Stimulated activated CD8-positive, alpha-beta memory T cell treated with anti-CD3 and anti-CD28 coated beads, Interleukin-7, amount 100 ng/mL, for 24 hours (primary cell): Measurements from ENCODE around the gene C19orf81.

Source experiments
- DNase-seq: peaks from one replicate; pipeline ENCODE4 v3.0.0-alpha.2; 2020; ENCODE audit warnings: low read depth

The C19orf81 gene

DNA sequence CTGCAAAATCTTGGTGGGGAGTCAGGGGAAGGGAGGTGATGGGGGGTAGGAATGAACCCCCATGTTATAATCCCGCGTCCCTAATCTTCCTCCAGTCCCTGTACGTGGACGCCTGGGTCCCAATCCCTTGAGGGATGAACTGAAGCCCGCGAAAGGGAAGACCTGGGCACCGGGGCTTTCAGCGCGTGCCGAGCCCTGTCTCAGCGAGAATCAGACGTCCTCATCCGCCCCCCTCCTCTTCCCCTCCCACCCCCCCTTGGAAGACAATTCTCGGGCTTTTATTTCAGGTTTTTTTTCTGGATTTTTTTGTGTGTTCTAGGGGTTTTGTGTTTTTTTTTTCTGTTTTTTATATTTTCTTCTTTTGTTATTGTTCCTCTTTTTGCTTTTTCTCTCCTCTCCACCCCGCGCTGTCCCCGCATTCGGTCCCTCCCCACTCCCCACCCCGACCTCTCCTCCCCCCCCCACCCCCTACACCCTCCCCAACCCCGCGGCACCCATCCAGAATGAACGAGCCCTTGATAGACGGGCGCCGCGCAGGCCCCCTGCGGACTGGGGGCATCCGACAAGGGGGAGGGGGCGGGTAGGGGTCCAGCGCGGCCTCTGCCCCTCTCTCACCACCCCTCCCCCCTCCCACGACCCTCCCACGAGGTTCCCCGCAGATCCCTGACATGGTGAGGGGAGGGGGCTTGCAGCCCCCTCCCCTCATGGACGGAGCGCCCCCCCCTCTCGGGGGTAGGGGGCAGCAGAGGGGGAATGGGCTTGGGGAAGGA, 10.3 kb downstream of the C19orf81 start:
- no peak for DNase-seq

DNA sequence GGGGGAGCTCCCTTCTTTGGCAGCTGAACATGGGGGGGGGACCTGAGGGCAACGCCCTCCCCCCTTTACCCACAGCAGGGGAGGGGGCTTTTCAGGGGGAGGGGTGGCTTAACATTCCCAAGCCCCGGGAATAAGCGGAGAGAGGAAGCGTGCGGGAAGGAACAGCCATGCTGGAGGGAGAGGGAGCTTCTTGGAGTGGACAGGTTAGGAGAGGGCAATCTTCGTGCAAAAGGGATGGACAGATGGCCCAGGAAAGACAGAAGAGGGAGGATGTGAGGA, 10.8 kb downstream of the C19orf81 start:
- no peak for DNase-seq

DNA sequence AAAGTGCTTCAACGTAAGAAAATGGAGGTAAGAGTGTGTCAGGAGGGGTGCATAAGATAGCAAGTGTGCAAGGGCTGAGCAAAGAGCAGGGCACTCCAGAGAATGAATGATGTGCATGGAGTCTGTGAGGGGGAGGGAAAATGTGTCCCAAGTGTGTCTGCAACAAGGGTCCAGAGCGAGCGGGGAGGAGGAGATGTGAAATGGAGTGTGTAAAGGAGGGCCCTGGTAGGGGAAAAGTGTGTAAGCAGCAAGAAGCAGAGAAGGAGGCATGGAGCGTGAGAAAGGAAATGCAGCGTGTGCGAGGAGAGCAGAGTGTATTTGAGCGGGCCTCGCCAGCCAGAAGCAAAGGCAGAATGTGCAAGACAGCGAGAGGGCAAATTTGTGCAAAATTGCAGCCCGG, 11.8 kb downstream of the C19orf81 start:
- DNase-seq, result no peak

DNA sequence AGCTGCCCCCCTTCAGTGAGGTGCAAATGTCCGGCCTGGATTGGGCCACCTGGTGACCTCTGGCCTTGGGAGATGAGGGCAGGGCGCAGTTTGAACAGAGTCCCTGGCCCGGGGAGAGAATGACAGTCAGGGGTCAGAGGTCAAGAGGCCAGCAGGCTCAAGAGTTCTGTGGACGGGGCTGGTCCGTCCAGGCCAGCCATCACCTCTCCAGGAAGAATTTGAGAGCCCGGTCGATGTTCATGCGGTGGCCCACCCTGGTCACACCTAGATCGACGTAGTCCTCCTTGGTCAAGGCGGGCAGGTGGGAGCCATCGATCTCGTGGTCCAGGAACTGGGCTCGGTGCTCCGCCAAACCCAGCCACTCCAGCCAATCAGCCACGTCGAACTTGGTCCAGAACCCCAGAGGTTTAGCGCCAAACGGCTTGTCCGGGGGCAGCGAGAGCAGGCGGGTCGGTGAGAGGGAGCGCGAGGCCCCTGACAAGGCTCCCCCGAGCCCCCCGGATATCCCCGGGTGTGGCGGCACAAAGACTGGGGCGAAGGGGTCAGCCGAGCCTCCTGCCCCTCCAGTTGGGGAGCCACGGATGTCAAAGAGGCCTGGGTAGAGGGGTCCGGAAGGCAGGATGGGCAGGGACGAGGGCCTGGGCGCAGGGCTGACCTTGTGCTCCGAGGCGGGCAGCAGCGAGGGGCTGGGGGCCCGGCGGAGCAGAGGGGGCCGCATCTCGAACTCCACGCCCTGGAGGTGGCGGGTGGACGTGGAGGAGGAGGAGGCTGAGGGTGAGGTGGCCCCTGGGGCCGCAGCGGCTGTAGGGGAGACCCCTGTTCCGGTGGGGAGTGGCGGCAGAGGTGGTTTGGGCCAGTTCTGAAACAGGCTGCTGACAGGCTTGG, 12.8 kb downstream of the C19orf81 start:
- no peak for DNase-seq

DNA sequence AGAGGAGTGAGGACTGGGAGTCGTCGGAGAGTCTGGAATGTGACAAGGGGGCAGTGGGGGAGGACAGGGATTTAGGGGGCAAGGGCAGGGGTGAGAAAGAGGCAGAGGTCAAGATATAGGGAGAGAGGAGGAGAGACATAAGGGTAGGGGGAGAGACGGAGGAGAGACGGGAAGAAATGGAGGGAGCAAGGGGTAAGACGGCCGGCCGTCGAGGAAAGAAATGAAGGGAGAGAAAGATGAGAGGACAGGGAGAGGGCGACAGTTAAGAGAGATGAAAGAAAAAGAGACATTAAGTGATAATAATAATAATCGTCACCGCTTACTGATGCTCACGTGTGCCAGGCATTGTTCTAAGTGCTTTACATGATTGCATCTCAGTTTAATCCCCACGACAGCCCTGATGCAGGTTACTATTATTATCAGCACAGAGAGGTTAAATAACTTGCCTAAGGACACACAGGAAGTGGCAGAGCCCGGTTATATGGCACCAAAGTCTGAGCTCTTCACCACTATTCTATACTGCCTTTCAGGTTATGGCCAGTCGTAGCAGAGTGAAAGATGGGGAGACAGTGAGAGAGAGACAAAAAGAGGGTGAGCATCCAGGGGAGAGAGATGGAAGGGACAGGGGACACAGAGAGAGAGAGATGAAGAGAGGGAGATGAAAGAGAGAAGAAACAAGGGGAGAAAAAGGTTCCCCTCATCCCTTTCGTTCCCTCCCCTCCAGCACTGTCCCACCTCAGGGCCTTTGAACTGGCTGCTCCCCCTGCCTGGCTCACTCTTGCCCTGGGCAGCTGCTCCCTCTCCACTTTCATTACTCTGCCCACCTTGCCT, 13.6 kb downstream of the C19orf81 start:
- no peak for DNase-seq

DNA sequence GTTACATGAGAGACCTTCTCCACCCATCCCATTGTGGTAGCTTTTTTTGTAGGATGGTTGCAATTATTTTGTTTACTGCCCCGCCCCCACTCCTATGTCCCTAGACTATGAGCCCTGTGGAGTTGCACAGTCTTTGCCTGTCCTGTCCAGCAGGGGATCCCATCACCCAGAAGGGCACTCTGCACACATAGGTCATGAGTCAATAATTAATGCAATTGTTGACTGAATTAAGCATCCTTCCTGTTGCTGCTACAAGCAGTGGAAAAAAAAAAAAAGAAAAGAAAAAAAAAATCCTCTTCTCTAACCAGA, 14.2 kb downstream of the C19orf81 start:
- no peak for DNase-seq

DNA sequence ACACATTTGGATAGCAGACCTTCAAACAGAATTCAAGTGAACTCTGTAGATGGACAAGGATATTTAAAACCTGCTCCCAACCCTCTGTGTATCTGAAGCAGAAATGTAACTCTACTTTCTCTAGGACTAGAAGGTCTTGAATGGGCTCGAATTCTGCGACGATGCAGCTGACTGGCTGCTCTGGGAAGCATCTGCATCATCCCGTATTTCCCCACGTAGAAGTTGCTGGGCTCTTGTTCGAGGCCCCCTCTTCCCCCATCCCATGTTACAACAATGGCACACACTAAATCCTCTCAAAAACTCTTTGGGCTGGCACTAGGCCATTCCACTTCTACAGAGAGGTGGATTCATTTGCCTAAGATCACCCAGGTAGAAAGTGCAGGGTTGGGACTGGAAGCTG, 15.0 kb downstream of the C19orf81 start:
- no peak for DNase-seq

DNA sequence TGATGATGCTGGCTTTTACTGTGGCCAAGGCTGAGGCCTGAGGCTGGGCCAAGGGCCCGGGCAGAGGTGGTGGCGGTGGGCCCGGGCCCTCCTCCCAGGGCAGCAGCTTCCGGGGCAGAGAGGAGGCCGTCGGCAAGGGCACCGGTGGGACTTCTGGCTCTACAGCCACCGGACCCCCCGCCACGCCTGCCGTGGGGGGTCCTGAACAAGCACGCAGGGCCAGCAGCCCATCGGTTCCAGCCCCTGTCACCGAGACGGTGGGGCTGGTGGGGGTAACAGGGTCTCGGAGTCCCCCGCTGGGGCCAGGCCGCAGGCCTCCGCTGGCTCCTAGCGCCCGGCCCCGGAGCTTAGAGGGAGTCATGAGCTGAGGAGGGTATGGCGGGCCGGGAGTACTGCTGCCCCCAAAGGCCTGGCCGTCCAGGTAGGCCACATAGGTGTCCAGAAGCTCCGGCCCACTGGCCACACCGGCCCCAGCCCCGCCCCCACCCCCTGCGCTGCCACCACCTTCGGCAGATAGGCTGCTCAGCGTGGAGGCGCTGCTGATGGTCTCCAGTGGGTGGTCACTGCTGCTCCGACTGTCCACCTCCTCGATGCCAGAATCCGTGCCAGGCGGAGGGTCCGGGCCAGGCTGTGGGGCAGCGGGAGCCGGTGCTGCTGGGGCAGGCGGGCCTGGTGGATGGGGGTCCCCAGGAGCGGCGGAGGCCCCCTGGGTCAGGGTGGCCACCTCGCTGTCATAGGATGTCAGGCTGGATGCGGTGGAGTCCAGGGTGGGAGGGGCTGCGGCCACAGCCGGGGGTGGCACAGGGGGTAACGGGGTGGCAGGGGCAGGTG, 17.3 kb downstream of the C19orf81 start:
- DNase-seq, result no peak

DNA sequence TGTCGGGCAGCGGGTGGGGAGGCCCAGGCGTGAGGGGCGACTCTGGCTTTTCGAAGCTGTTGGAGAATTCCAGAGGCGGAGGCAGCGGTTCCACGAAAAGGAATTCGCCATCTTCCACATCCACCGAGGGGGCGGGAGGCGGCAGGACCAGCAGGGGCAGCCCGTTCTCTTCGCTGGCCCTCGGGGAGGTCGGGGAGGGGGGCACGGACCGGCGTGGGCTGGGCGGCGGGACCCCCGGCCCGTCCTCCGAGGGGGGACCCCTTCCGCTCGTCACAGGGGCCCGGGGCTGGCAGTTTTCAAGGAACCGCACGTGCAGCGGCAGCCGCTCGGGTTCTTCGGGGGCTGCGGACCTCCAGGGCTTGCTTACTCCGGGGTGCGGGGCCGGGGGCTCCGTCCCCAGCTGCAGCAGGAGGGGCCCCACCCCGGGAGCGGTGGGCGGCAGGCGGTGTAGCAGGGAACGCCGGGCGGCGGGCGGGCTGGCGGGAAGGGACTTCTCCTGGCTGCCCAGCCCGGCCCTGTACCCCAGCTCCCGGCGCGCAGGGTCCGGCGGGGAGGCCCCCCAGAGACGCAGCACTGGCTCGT, 18.0 kb downstream of the C19orf81 start:
- no peak for DNase-seq

DNA sequence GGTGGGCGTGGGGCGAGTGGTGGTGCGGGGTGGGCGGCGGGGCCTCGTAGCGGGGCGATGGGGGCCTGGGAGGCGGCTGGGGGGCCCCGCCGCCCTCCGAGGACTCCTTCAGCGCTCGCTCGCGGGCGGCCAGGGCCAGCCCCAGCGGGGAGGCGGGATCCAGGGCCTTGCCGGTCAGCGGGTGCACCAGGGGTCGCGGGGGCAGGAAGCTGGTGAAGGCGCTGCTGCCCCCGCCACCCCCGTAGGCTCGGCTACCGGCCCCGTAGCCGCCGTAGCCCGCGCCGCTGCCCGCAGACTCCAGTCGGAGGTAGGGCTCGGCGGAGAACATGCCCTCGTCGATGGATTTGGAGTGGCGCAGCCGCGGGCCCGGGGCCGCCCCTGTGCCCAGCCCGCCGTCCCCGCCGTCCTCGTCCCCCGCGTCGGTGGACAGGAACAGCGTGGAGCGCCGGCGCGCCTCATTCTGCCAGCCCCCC, 18.6 kb downstream of the C19orf81 start:
- DNase-seq, result no peak

DNA sequence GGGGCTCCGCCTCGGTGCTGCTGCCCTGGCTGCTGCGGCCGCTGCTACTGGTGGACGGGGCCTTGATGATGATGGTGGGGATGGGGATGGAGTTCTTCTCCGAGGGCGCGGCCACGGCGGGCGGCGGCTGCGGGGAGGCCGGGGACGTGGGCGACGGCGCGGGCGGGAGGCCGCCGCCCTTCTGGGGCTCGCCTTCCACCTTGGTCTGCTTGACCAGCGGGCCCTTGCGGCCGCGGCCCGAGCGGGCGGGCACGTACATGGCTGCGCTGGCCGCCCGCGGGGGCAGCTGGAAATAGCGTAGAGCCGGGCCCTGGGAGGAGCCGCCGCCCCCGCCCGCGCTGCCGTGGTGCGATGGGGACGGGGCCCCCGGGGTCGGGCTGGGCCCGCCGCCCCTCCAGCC, 19.2 kb downstream of the C19orf81 start:
- DNase-seq, result no peak

DNA sequence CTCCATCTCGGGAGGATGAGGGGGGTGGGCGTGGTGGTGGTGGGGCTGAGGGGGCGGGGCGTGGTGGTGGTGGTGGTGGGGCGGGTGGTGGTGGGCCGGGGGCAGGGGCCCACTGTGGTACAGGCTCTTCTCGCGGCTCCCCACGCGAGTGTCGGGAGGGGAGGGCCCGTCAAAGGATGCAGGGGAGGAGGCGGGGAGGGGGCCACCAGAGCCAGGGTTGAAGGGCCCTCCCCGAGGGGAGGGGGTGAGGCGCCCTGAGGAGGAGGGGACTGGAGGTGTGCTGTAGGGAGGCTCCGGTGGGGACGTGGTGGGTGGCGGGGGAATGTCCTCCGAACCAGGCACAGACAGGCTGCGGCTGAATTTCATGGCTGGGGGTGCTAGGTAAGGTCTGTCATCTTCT, 19.6 kb downstream of the C19orf81 start:
- no peak for DNase-seq

DNA sequence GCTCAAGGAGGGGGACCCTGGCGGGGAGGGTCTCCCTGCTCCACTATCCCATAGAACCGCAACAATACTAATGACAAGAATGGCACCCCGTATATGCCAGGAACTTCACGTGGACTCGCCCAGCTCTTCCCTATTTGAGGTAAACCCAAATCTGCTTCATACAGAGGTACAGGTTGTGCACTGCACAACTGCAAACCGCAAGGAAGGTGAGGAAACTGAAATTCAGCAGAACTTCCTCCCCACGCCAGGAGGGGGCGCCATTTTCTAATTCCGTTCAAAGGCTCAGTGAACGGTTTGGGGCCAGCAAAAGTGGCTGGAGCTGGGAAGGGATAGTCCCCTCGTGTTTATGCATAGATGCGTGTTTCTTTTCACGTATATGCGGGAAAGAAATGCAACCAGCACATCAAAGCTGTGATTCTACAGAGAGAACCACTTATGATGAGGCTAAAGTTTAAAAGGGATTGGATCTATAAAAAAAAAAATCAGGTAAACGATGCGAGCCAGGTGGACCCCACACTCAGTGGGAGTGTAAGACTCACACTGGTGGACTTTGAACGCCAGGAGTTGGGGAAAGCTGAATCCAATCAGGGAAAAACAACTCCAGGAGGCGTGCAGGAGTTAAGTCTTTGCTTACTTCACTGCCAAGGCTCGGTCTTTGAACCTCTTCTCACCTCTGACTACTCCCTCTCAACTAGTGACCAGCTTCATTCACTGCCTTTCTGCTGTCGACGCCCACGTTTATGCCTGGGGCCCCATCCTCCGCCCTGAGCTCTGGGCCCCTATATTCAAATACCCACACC, 20.3 kb downstream of the C19orf81 start:
- no peak for DNase-seq

DNA sequence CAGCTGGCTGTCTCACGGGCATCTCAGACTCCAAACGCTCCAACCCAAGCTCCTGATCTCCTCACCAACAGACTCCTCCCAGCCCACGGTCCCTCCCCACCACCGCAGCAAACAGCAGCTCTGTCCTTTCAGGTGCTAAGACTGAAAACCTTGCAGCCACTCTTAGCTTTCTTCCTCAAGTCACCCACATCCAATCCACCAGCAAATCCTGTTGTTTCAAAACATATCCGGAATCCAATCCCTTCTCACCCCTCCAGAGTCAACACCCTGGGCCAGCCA, 20.8 kb downstream of the C19orf81 start:
- no peak for DNase-seq

DNA sequence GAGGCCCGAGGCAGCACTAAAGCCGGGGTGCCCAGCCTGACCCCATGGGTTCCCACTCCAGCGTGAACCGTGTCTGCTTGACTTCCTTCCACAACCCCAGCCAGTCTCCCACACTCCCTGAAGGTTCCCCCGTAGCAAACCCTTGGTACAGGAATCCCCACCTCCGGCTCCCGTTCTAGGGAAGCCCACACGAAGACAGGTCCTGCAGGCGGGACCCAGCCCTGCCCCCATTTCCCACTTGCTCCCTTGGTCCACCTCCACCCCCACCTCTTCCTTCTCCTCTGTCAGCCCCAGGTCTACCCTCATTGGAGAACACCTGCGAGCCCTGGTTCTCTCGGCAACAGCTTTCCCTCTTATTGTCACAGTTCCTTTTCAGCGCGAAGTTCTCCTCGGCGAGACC, 23.9 kb downstream of the C19orf81 start:
- no peak for DNase-seq

DNA sequence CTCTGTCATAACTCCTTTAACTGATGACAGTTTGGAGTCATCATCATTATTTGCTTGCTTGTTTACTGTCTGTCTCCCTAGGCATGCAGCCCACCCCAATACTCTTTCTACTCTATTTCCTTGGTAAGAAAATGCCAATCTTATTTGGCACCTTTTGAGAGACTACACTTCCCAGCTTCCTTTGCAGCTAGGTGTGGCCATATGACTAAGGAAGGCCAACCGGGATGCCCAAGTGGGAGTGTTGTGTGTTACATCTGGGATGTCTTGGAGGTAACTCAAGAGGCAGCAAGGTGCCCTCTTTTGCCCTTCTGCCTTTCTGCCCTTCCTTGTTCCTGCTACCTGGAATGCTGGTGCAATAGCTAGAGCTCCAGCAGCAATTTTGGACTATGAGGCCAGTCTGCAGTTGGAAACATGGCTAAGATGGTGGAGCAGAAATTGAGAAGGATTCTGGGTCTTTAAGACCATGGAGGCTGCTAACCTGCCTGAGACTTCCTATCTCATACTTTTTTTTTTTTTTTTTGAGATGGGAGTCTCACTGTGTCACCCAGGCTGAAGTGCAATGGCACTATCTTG, 27.5 kb downstream of the C19orf81 start:
- DNase-seq, result no peak

DNA sequence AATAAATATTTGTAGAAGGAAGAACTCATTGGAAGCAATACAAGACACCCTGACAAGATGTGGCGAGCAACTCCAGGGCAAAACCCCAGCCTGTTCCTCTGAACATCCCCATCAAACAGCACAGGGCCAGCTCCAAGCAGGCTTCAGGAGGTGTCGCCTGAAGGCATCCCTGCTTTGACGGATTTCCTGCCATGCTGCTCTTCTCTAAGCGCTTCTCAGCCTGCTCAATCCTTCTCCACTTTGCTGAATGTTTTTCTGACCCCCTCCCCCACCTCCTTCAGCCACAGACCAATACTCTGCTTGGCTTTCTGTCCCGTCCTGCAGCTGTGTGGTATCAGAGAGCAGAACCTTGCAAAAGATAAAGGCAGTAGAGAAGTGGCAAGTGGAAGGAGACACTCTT, 28.4 kb downstream of the C19orf81 start:
- no peak for DNase-seq

DNA sequence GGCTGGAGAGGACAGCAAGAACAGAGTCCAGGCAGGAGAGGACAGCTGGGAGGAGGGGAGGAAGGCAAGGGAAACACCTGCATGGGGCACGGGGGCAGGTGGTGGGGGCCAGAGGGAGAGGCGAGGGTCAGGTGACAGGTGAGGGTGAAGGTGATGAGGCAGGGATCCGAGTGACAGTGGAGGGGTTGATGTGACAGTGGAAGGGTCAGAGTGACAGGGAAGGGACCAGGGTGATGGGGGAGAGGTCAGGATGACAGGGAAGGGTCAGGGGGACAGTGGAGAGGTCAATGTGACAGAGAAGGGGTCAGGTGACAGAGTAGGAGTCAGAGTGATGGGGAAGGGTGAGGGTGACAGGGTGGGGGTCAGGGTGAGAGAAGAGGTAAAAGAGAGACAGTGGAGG, 29.1 kb downstream of the C19orf81 start:
- no peak for DNase-seq

DNA sequence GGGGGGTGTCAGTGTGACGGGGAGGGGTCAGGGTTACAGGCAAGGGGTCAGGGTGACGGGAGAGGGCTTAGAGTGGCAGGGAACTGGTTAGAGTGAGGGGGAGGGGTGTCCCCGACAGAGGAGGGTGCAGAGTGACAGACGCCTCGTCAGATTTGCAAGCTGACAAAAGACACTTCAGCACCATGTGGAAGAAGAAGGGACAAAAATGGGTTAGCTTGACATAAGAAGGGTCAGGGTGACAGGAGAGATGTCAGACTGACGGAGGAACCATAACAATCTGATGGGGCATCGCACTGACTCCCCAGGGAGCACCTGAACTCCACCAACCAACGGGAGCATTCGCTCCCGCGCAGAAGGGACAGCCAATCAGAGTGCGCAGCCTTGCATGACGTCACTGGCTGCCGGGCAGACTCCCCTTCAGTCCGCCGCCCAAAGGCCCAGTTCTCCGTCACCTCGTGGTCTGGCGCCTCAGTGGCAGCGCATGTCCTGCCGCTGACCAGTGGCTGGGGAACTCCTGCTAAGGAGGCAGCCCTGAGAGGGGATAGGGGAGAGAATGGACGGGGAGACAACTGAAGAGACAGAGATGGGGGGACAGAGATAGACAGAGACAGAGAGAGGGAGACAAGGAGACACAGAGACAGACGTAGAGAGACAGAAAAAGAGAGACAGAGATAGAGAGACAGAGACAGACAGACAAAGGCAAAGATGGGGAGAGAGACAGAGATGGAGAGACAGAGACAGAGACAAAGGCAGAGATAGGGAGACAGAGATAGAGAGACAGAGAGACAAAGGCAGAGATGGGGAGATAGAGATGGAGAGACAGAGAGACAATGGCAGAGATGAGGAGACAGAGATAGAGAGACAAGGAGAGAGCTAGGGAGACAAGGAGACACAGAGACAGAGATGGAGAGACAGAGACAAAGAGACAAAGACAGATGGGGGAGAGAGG, 30.2 kb downstream of the C19orf81 start:
- DNase-seq, result peak; percentile 48
